NCI-H1694 treated with DMSO at 0.1 percent for 48 hours (cell line): ENCODE data around the gene CNTNAP2.
"Not testable (repeated sequence)": the region's sequence is repeated elsewhere in the genome, so short reads cannot be mapped to it uniquely, and the experiment has no call there.

ENCODE experiments used
- DNase-seq: peaks from one replicate; lab custom pipeline; 2025; lab: John Stamatoyannopoulos, UW

The CNTNAP2 gene

DNA sequence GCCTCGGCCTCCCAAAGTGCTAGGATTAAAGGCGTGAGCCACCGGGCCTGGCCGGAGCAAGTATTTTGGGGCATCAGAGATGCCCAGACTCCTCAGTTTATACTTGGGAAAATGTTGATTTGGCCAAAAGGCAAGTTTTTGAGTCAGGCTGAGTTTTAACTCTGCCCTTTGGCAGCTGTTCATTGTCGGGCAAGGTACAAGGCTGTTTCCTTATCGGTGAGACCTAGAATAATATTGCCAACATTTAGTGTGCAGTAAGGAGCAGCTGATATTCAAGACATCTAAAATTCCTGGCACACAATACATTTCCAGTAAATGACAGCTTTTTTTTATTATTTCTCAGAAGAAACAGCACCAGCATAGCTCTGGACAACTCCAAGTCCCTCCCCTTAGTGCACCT lies 2326.3 kb downstream of the CNTNAP2 start:
- no peak for DNase-seq

DNA sequence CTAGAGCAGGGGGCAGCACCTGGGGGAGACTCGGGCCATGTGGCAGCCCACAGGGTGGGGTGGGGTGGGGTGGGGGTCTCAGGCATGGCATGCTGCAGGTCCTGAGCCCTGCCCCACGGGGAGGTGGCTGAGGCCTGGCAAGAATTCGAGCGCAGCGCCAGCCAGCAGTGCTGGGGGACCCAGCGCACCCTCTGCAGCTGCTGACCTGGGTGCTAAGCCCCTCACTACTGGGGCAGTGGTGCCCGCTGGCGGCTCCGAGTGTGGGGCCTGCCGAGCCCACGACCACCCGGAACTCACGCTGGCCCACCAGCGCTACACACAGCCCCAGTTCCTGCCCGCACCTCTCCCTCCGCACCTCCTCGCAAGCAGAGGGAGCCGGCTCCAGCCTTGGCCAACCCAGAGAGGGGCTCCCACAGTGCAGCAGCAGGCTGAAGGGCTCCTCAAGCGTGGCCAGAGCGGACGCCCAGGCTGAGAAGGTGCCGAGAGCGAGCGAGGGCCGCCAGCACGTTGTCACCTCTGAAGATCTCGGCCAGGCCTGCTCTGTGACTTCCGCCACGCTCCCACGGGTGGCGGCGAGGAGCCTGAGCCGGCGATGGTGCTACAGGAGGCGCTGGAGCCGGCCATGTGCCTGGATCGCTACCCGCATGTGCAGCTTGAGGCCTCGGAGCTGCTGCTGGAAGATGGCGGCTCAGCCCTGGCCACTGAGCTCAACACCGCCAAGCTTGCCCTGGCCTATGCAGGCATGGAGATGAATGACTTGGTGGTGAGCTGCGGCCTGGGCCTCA lies 2328.9 kb downstream of the CNTNAP2 start:
- DNase-seq = no peak

DNA sequence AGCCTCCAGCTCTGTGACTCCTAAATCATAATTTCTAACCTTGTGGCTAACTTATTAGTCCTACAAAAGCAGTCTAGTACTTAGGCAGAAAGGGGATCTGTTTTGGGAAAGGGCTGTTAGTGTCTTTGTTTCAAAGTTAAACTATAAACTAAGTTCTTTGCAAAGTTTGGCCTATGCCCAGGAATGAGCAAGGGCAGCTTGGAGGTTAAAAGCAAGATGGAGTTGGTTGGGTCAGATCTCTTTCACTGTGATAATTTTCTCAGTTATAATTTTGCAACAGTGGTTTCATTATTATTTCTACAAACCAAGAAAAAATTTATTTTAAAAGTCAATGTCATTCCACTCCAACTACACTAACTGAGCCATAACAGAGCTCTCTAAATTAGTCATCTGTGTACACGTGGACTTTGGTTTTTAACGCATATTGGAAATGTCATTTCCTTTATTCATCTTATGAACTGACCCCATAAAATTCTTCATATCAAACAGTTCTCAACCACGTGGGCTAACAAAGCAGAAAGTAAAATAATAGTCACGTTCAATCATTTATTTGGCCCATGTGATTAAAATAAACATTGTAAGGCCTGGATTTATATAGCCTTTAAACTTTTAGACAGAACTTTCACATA lies 2330.7 kb downstream of the CNTNAP2 start:
- DNase-seq = no peak

DNA sequence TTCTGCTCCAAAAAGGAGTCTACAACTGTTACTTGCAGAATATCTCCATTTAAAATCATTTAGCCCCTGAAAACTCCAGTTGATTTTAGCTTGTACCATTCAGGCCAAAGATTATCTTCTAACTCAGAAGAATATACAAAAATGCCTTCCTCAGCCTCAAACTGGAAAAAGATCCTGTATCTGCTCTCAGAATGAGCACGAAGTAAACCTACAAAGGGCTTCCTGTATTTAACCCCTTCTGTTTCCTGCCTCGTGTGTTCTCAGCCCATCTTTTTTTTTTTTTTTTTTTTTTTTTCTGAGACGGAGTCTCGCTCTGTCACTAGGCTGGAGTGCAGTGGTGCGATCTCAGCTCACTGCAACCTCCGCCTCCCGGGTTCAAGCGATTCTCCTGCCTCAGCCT lies 2334.9 kb downstream of the CNTNAP2 start:
- not testable (repeated sequence) for DNase-seq

DNA sequence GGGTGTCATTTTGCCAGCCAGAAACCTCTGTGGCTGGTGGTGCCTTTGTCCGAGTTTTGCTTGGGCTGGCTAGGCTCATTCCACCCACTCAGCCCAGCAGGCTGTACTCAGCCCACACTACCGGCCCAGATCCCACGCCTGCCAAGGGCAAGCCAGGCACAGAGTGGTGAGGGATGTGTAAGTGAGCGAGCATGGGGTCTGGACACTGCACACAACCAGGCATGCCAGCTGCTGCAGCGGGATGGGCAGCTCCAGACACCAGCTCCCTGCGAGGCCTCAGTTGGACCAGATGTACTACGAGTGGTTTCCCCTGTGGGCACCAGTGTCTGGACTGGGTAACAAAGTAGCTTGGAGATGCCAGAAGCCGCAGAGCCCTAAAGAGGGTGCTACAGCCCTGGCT lies 2339.8 kb downstream of the CNTNAP2 start:
- DNase-seq = no peak

DNA sequence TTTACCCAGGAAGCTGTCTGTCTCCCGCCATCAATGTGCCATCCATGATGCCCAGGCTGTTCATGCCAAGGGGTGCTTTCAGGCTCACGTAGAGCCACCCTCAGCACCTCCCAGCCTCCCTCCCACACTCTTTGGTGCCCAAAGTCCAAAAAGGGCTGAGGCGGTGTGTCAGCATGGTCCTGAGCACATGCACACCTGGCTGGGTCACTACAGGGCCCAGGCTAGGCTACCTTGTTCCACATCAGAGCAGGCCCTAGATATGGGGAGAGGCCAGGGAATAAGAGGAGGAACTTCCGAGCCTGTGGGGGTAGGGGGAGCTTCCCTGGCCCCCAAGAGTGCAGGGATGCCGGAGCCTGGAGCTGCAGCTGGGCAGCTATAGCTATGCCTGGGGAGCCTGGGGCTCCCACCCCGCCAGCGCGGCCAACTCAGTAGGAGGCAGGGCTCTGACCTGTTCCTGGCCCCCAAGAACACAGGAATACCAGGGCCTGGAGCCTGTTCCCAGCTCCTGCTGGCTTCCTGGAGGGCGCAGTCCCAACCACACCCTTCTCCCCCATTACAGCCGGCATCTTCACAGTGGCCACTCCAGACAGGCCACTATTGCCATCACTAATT lies 2340.8 kb downstream of the CNTNAP2 start:
- no peak for DNase-seq

DNA sequence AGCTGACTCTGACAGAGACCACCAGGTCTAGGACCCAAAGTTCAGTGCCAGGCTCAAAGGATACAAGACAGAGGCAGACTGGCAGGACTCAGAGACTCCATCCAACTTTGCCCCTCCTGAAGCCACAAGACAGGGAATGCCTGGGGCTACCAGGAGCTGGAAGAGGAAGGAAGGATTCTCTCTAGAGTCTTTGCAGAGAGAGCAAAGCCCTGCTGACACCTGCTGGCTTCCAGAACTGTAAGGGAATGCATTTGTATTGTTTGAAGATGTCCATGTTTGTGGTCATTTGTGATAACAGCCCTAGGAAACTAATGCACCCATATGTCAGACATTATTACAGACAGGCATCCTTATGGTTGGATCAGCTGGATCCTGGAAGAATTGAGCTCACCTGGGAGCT lies 2341.7 kb downstream of the CNTNAP2 start:
- no peak for DNase-seq

DNA sequence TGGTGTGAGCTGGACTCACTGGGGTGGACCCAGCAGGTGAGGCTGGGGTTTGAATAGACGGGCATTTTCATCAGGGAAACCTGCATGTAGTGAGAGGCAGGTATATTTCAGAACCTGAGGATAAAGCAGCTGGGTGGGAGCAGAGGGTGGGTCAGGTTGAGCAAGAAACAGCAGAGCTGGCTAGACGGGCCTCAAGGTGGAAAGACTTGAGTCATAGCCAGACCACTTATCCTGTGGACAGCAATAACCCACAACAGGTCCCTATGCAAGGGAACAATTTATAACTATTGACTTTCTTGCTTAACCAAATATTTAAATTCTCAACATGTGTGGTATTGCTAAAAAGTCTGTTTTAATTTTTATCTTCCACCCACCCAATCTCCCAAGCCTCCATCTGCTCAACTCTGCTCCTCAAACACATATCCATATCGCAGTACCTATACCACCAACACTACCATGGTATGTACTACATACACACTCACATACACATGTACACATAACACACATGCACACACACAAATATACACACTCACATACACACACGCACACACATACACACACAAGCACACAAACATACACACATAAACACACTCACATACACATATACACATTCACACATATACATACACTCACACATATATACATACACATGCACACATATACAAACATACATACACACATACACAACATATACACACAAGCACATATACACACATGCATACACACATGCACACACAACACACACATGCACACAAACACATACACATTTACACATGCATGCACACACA lies 2345.0 kb downstream of the CNTNAP2 start:
- DNase-seq = no peak

DNA sequence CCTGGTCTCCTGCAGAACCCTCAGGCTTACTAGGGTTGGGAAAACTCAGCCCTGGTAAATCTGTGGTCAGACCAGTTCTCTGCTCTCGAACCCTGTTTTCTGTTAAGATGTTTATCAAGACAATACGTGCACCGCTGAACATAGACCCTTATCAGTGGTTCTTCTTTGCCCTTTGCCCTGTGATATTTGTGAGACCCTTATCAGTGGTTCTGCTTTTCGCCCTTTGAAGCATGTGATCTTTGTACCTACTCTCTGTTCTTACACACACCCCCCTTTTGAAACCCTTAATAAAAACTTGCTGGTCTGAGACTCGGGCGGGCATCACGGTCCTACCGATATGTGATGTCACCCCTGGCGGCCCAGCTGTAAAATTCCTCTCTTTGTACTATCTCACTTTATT lies 2346.2 kb downstream of the CNTNAP2 start:
- not testable (repeated sequence) for DNase-seq

DNA sequence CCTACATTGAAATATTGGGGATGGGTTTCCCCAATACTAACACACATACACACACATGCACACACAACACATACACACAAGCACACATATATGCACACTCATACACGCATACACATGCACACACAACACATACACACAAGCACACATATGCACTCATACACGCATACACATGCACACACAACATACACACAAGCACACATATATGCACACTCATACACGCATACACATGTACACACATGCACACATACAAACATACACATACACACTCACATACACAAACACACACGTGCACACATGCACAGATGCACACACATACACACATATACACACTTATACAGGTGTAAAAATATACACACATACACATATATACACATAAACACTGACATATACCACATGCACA lies 2346.6 kb downstream of the CNTNAP2 start:
- DNase-seq = no peak

DNA sequence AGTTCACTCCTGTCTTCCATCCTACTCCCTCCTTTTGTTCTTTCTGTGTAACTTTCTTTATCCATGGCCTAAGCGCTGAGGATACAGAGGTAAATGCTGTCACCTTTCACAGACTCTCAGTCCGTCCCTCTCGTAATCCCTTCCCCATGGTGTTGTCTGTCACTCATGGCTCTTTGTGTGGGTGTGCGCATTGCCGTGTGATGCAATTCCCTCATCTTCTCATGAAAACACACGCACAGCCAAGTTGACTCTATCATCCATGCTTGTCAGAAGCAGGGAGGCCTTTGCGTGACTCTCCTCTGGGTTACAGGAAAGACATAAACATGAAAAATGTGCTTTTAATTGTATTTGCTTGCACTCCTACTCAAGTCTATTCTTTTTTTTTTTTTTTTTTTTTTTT lies 2348.3 kb downstream of the CNTNAP2 start:
- DNase-seq = no peak

DNA sequence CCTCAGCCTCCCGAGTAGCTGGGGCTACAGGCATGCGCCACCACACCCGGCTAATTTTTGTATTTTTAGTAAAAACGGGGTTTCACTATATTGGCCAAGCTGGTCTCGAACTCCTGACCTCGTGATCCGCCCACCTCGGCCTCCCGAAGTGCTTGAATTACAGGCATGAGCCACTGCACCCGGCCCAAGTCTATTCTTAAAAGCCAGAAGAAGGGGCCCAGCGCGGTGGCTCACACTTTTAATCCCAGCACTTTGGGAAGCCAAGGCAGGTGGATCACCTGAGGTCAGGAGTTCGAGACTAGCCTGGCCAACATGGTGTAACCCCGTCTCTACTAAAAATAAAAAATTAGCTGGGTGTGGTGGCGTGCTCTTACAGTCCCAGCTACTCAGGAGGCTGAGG lies 2348.8 kb downstream of the CNTNAP2 start:
- not testable (repeated sequence) for DNase-seq

DNA sequence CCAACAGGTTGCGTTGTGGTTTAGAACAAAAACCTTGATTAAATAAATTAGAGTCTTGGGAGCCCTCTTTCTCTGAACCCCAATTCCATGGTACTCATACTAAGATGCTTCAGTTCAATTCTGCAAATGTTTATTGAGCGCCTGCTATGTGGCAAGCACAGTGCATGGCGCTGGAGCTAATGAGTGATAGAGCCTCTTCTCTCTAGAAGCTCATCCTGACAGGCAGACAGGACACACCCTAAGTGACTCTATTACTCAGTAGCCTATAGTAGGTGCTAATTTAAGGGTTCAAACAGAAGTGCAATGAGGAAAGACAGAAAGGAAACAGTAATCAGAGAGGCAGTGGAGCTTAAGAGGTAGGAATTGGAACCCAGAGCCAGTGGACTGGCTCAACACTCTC lies 2349.5 kb downstream of the CNTNAP2 start:
- DNase-seq = no peak

DNA sequence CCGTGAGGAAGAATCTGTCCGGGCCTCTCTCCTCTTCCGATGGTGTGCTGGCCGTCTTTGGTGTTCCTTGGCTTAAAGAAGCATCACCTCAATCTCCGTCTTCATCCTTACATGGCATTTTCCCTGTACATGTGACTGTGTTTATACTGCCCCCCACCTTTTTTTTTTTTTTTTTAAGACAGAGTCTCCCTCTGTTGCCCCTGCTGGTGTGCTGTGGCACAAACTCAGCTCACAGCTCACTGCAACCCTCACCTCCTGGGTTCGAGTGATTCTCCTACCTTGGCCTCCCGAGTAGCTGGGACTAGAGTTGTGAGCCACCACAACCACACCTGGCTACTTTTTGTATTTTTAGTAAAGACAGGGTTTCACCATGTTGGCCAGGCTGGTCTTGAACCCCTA lies 2352.1 kb downstream of the CNTNAP2 start:
- no peak for DNase-seq
